OCI-LY7 (cell line): ENCODE data around the gene ATP6V1E1. TPM values are rescaled to one million over a fixed set of nuclear protein-coding genes. Genes with fewer than 3 reads are reported as not detected.
"Not testable (repeated sequence)": the region's sequence is repeated elsewhere in the genome, so short reads cannot be mapped to it uniquely, and the experiment has no call there.

Experiments used
- BruUV-seq: library from RNA; stranded (reverse); fragments of 400-500 nt; replicated peaks from 2 replicates; lab custom pipeline; 2021; lab: Mats Ljungman, UMichigan
- CTCF ChIA-PET: fragments of 300-600 bp; sonication (Branson Sonifier 250); formaldehyde crosslinking; loops from one replicate; lab custom pipeline; 2022; ENCODE audit warnings: antibody characterized with exemption; ENCODE audit not compliant: unreplicated experiment; lab: Charles Lee
- POLR2A ChIA-PET: fragments of 300-600 bp; sonication (Branson Sonifier 250); formaldehyde crosslinking; loops from one replicate; lab custom pipeline; 2022; ENCODE audit warnings: antibody characterized with exemption; lab: Charles Lee
- DNase-seq: peaks from one replicate; pipeline ENCODE4 v3.0.0-alpha.2; 2015; ENCODE audit warnings: low spot score
- H2AFZ ChIP-seq: fragments of 200-600 bp; sonication (generic), shearing (Covaris generic); 2 replicates; pipeline ENCODE4 v1.6.1; 2014; ENCODE audit warnings: mild to moderate bottlenecking, antibody characterized with exemption, low read length, moderate library complexity
- H3K27ac ChIP-seq: fragments of 200-600 bp; sonication (generic); 2 replicates; pipeline ENCODE4 v1.5.1; 2014; ENCODE audit warnings: mixed run types, low read depth, mild to moderate bottlenecking, moderate library complexity, low read length, inconsistent platforms; ENCODE audit not compliant: poor library complexity, severe bottlenecking
- H3K36me3 ChIP-seq: fragments of 200-600 bp; sonication (generic); 2 replicates; pipeline ENCODE4 v1.6.1; 2014; ENCODE audit warnings: mild to moderate bottlenecking, antibody characterized with exemption, low read length, moderate library complexity, mixed read lengths; ENCODE audit not compliant: insufficient read depth
- H3K4me1 ChIP-seq: fragments of 200-600 bp; sonication (generic); 2 replicates; pipeline ENCODE4 v1.5.1; 2014; ENCODE audit warnings: mild to moderate bottlenecking, low read length; ENCODE audit not compliant: insufficient read depth, poor library complexity, severe bottlenecking
- H3K4me2 ChIP-seq: fragments of 200-600 bp; sonication (generic); 2 replicates; pipeline ENCODE4 v1.6.1; 2014; ENCODE audit warnings: mild to moderate bottlenecking, low read length
- H3K4me3 ChIP-seq: fragments of 200-600 bp; sonication (generic); 2 replicates; pipeline ENCODE4 v1.5.1; 2014; ENCODE audit warnings: mild to moderate bottlenecking, low read depth, low read length; ENCODE audit not compliant: poor library complexity, severe bottlenecking
- H3K79me2 ChIP-seq: fragments of 200-600 bp; sonication (generic); 2 replicates; pipeline ENCODE4 v1.6.1; 2016; ENCODE audit warnings: low read depth, mild to moderate bottlenecking, low read length, moderate library complexity, mixed read lengths; ENCODE audit not compliant: insufficient read depth
- H3K9me2 ChIP-seq: fragments of 200-600 bp; sonication (generic); 2 replicates; pipeline ENCODE4 v1.6.1; 2016; ENCODE audit warnings: mild to moderate bottlenecking, low read length, mixed read lengths; ENCODE audit not compliant: insufficient read depth
- H3K9me3 ChIP-seq: fragments of 200-600 bp; sonication (generic); 2 replicates; pipeline ENCODE4 v1.6.1; 2014; ENCODE audit warnings: mild to moderate bottlenecking, mixed run types, low read length, mixed read lengths
- H4K20me1 ChIP-seq: fragments of 200-600 bp; sonication (generic); 2 replicates; pipeline ENCODE4 v1.6.1; 2014; ENCODE audit warnings: mild to moderate bottlenecking, antibody characterized with exemption, low read length, moderate library complexity, mixed read lengths; ENCODE audit not compliant: insufficient read depth
- EZH2phosphoT487 ChIP-seq: fragments of 200-600 bp; sonication (generic); IDR thresholded peaks from 2 replicates; pipeline ENCODE4 v1.6.1; 2018; ENCODE audit warnings: low read depth, borderline replicate concordance, mild to moderate bottlenecking, mixed run types, antibody characterized with exemption, low read length, moderate library complexity, mixed read lengths
- intact Hi-C: fragments of 100-400 bp; cut with micrococcal nuclease; formaldehyde crosslinking; loops from one replicate; pipeline ENCODE4 v1.10.0; 2022; ENCODE audit not compliant: unreplicated experiment
- total RNA-seq, 2 experiments: library from RNA; depleted of rRNA in 1 of 2; stranded (reverse); fragments of >200 nt in 1 of 2; shearing (Covaris generic) in 1 of 2; gene quantifications; 2 replicates each; pipeline ENCODE4 v1.2.3, GENCODE V29; 2014 to 2022
- TF ChIP-seq, protein P1 (sequence below): fragments of 200-600 bp; sonication (generic); conservative IDR thresholded peaks from 2 replicates; pipeline ENCODE4 v1.5.1; 2014; ENCODE audit warnings: mild to moderate bottlenecking, antibody characterized with exemption, low read length, moderate library complexity, mixed read lengths

The ATP6V1E1 gene
- total RNA-seq, 2 experiments from 2014 or later: 82.2 to 100 TPM

DNA sequence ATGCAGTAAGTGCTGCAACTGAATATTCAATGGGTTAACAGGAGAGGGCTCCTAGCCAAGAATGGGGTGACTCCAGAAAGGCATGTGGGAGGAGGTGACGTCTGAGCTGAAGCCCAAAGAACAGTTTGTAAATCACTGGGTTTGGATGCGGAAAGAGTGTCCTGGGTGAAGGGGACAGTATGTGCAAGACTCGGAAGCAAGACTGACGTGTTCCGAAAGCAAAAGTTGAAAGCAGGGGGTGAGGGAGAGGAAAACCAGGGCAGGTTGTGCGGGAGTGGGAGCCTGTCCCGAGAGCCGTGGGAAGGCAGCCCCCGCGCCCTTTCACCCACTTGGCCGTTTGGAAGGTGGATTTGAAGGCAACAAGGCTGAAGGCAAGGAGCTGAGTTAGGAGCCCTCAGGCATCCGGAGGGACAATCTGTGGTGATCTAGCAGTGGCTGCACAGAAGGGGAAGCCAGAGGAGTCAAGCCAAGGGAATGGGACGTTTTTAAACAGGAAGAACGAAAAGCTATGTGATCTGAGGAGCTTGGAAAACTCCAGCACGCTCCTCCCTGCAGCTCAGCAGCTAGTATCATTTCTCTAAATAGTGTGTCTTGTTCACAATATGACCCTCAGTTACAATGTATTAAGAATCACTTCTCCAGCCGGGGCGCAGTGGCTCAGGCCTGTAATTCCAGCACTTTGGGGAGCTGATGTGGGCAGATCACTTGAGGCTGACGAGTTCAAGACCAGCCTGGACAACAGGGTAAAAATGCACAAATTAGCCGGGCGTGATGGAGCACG is 57.5 kb downstream of the ATP6V1E1 start:
- no peak for DNase-seq
- CTCF ChIA-PET: no interaction called here
- H3K36me3 ChIP-seq: no peaks in the 10 kb centered on the region
- no peak for TF ChIP-seq EZH2phosphoT487
- TF ChIP-seq, protein P1, sequence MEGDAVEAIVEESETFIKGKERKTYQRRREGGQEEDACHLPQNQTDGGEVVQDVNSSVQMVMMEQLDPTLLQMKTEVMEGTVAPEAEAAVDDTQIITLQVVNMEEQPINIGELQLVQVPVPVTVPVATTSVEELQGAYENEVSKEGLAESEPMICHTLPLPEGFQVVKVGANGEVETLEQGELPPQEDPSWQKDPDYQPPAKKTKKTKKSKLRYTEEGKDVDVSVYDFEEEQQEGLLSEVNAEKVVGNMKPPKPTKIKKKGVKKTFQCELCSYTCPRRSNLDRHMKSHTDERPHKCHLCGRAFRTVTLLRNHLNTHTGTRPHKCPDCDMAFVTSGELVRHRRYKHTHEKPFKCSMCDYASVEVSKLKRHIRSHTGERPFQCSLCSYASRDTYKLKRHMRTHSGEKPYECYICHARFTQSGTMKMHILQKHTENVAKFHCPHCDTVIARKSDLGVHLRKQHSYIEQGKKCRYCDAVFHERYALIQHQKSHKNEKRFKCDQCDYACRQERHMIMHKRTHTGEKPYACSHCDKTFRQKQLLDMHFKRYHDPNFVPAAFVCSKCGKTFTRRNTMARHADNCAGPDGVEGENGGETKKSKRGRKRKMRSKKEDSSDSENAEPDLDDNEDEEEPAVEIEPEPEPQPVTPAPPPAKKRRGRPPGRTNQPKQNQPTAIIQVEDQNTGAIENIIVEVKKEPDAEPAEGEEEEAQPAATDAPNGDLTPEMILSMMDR: no peak
- POLR2A ChIA-PET: no interaction called here
- no peaks in the 10 kb centered on the region for H3K79me2 ChIP-seq
- no peak overlapping the region for H3K4me2 ChIP-seq
- H3K4me1 ChIP-seq: no peaks in the 10 kb centered on the region
- BruUV-seq: no TSS peak
- H3K9me3 ChIP-seq: no peaks in the 10 kb centered on the region
- intact Hi-C loops: no loop called here
- no peak overlapping the region for H2AFZ ChIP-seq
- no peak overlapping the region for H3K4me3 ChIP-seq
- no peak overlapping the region for H3K27ac ChIP-seq
- no peaks in the 10 kb centered on the region for H4K20me1 ChIP-seq
- no peaks in the 10 kb centered on the region for H3K9me2 ChIP-seq

DNA sequence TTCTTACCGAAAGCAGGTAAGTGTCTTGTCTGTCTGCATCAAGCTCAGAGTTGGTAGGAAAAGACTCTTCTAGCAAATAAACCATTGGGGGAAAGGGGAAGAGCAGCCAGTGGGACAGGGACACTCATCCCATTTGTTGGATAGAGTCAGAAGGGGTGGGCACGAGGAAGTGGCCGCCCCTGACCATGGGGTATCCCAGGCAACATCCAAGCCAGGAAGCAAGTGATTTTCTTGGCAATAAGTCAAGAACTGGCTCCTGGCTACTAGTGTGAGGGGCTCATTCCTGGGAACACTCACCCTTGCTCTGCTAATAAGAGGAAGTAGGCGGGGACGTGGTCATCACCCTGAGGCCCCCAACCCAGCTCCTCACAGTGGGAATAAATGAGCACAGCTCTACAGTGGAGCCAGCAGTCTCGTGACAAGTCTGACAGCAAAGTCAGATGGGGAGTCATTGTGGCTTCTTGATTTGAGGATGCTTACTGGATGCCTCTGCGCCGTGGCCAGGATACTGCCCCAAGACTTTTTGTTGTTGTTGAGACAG is 58.5 kb downstream of the ATP6V1E1 start:
- H3K4me2 ChIP-seq: no peak overlapping the region
- no peak overlapping the region for H3K27ac ChIP-seq
- ChIA-PET CTCF (no interaction called here), POLR2A (interaction anchor here (0.7 kb wide), 1 partner anchor 12 kb away, joined by 3 read pairs; no protein-coding TSS in a partner anchor)
- H3K79me2 ChIP-seq: no peaks in the 10 kb centered on the region
- intact Hi-C loops: no loop called here
- BruUV-seq: no TSS peak
- no peaks in the 10 kb centered on the region for H3K4me1 ChIP-seq
- no peak overlapping the region for H2AFZ ChIP-seq
- no peaks in the 10 kb centered on the region for H3K36me3 ChIP-seq
- no peak for DNase-seq
- H3K9me2 ChIP-seq: no peaks in the 10 kb centered on the region
- H3K4me3 ChIP-seq: no peak overlapping the region
- H3K9me3 ChIP-seq: no peaks in the 10 kb centered on the region
- no peaks in the 10 kb centered on the region for H4K20me1 ChIP-seq
- TF ChIP-seq EZH2phosphoT487: no peak
- TF ChIP-seq, protein P1: no peak

DNA sequence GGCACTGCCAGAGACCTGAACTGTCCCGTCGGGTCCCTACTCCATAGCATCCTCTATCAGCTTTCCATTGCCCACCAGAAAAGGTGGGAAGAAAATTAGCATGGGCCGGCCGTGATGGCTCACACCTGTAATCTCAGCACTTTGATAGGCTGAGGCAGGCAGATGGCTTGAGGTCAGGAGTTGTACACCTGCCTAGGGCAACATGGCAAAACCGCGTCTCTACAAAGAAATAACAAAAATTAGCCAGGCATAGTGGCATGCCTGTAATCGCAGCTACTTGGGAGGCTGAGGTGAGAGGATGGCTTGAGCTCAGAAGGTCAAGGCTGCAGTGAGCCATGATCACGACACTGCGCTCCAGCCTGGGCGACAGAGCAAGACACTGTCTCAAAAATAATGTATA is 61.8 kb downstream of the ATP6V1E1 start:
- peaks cover 25% of the 10 kb centered on the region for H3K4me1 ChIP-seq
- CTCF ChIA-PET: no interaction called here
- no peaks in the 10 kb centered on the region for H3K79me2 ChIP-seq
- no peaks in the 10 kb centered on the region for H3K9me2 ChIP-seq
- H3K4me2 ChIP-seq: no peak overlapping the region
- TF ChIP-seq, protein P1: no peak
- TF ChIP-seq EZH2phosphoT487: no peak
- H2AFZ ChIP-seq: no peak overlapping the region
- POLR2A ChIA-PET: interaction anchor here (1.5 kb wide), 1 partner anchor 11 kb away, joined by 6 read pairs; no protein-coding TSS in a partner anchor
- H4K20me1 ChIP-seq: no peaks in the 10 kb centered on the region
- H3K27ac ChIP-seq: no peak overlapping the region
- no peaks in the 10 kb centered on the region for H3K36me3 ChIP-seq
- no peak for DNase-seq
- H3K9me3 ChIP-seq: no peaks in the 10 kb centered on the region
- intact Hi-C loops: no loop called here
- no peak overlapping the region for H3K4me3 ChIP-seq
- no TSS peak for BruUV-seq

DNA sequence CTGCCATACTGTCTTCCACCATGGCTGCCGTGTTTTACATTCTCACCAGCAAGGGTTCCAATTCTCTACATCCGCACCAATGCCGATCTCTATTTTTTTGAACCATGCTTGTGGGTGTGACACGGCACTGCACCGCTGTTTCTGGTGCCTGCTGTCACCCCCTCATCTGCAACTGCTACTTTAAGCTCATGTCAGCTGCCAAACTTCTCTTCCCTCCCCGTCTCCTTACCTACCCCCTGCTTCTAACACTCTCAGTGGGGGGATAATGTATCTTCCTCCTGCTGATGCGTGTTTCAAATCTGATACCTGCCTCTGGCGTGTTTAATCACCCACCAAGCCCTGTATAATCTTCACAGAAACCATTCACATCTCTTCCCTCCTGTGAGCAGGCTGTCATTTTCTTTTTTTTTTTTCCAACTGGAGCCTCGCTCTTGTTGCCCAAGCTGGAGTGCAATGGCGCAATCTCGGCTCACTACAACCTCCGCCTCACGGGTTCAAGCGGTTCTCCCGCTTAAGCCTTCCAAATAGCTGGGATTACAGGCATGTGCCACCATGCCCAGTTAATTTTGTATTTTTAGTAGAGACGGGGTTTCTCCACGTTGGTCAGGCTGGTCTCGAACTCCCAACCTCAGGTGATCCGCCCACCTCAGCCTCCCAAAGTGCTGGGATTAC is 62.4 kb downstream of the ATP6V1E1 start:
- BruUV-seq, H3K4me2 ChIP-seq, CTCF ChIA-PET, H3K36me3 ChIP-seq, H3K9me2 ChIP-seq, intact Hi-C loops, H4K20me1 ChIP-seq, H3K27ac ChIP-seq, H3K79me2 ChIP-seq, DNase-seq, H3K9me3 ChIP-seq, H3K4me3 ChIP-seq, H2AFZ ChIP-seq: not testable (repeated sequence)
- POLR2A ChIA-PET: interaction anchor here (1.5 kb wide), 1 partner anchor 11 kb away, joined by 6 read pairs; no protein-coding TSS in a partner anchor
- peaks cover 25% of the 10 kb centered on the region for H3K4me1 ChIP-seq
